Left ventricle myocardium inferior (tissue), 1 donor: Measurements from ENCODE around the gene SLC9A1. TPM values are rescaled to one million over a fixed set of nuclear protein-coding genes. Genes with fewer than 3 reads are reported as not detected.

Experiments used
- DNase-seq: peaks from one replicate; pipeline ENCODE4 v3.0.0-alpha.2; 2020
- H3K27ac ChIP-seq: fragments of 200-600 bp; replicated peaks from 2 replicates; pipeline ENCODE4 v1.8.0; 2021
- H3K27me3 ChIP-seq: fragments of 200-600 bp; 2 replicates; pipeline ENCODE4 v1.8.0; 2021; ENCODE audit warnings: low read depth
- H3K36me3 ChIP-seq: fragments of 200-600 bp; 2 replicates; pipeline ENCODE4 v1.8.0; 2021
- H3K4me1 ChIP-seq: fragments of 200-600 bp; 2 replicates; pipeline ENCODE4 v1.8.0; 2021
- H3K4me3 ChIP-seq: fragments of 200-600 bp; 2 replicates; pipeline ENCODE4 v1.8.0; 2021; ENCODE audit warnings: mild to moderate bottlenecking, moderate library complexity
- H3K9me3 ChIP-seq: fragments of 200-600 bp; replicated peaks from 2 replicates; pipeline ENCODE4 v1.8.0; 2021
- intact Hi-C: fragments of 100-400 bp; cut with micrococcal nuclease; formaldehyde crosslinking; loops from one replicate; pipeline ENCODE4 v1.11.0; 2022
- total RNA-seq: library from RNA; stranded (reverse); fragmentation: NEBNext Ultra II Directional; extraction: Animal tissue kit (Norgen Biotek cat#: 25700); gene quantifications from one replicate; pipeline ENCODE4 v1.2.1, GENCODE V29; 2021
- TF ChIP-seq, protein P1 (sequence below): fragments of 200-600 bp; IDR thresholded peaks from 2 replicates; pipeline ENCODE4 v1.8.0; 2021; ENCODE audit warnings: antibody characterized with exemption, mild to moderate bottlenecking, borderline replicate concordance
- donor health status: DM: no; HTN: yes; CAD: no; lungs with severe emphysema.

The SLC9A1 gene
- total RNA-seq, 1 donor from 2014 or later = 19.5 TPM

GRCh38 chr1:27105018-27105417 lies 49.9 kb downstream of the SLC9A1 start:
- TF ChIP-seq, protein P1, sequence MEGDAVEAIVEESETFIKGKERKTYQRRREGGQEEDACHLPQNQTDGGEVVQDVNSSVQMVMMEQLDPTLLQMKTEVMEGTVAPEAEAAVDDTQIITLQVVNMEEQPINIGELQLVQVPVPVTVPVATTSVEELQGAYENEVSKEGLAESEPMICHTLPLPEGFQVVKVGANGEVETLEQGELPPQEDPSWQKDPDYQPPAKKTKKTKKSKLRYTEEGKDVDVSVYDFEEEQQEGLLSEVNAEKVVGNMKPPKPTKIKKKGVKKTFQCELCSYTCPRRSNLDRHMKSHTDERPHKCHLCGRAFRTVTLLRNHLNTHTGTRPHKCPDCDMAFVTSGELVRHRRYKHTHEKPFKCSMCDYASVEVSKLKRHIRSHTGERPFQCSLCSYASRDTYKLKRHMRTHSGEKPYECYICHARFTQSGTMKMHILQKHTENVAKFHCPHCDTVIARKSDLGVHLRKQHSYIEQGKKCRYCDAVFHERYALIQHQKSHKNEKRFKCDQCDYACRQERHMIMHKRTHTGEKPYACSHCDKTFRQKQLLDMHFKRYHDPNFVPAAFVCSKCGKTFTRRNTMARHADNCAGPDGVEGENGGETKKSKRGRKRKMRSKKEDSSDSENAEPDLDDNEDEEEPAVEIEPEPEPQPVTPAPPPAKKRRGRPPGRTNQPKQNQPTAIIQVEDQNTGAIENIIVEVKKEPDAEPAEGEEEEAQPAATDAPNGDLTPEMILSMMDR = no peak
- H3K4me1 ChIP-seq = peaks cover 10% of the 10 kb centered on the region
- H3K36me3 ChIP-seq = peaks cover 30% of the 10 kb centered on the region
- no peak overlapping the region for H3K4me3 ChIP-seq
- intact Hi-C loops = loop anchor here (10.0 kb wide), 1 partner anchor 90 kb away; no protein-coding TSS in a partner anchor
- H3K9me3 ChIP-seq = no peaks in the 10 kb centered on the region
- no peaks in the 10 kb centered on the region for H3K27me3 ChIP-seq
- H3K27ac ChIP-seq = no peak overlapping the region
- no peak for DNase-seq

DNA sequence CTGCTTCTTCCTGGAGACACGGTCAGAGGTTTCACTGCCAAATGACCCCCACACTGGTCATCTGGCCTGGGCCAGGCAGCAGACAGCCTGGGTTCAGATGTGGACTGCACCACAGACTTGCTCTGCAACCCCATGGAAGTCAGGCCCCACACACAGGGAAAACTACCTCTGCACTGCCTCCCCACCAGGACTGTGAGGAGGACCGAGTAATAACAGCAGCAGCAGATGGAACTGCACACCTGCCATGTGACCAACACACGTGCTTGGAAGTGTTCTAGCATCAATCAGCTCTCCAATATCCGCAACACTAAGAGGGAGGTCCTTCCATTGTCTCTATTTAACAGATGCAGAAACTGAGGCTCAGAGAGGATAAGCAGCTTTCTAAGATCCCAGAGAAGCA lies 51.4 kb downstream of the SLC9A1 start:
- H3K9me3 ChIP-seq = no peaks in the 10 kb centered on the region
- H3K4me1 ChIP-seq = peaks cover 25% of the 10 kb centered on the region
- H3K4me3 ChIP-seq = no peak overlapping the region
- H3K27me3 ChIP-seq = no peaks in the 10 kb centered on the region
- intact Hi-C loops = loop anchor here (5.0 to 10.0 kb wide), 2 partner anchors 91 to 179 kb away; no protein-coding TSS in a partner anchor
- TF ChIP-seq, protein P1 = no peak
- no peak for DNase-seq
- H3K27ac ChIP-seq = no peak overlapping the region
- H3K36me3 ChIP-seq = peaks cover 19% of the 10 kb centered on the region

DNA sequence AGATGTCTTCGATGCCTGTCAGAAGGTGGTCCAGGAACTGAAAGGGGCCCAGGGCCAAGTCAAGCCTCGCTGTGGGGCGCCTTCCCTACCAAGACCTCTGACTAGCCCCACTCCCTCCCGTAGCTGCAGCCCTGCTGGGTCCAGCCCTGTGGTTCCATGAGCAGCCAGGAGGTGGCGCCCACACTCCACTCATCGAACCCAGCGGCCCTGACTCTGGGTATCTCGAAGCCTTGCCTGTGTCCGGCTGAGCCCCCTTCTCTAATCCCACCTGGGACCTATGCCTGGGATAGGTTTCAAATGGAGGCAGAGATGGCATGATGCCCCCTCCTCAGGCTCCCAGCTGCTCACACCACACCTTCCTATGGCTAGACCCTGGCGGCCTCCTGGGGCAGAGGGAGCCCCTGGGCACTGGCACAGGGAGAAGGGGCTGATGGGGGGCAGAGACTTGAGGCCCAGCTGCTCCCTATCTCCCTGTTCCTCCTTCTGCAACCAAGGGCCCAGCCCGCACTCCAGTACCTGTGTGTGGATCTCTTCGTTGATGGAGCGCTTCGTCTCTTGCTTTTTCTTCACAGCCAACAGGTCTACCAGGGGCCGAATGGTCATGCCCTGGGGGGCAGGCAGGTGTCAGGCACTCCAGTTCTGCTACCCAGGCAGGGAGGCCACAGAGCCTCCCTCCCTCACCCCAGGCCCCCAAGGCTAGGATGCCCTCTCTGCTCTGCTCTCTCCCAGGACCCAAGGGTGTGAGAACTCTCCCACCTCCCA lies 52.0 kb downstream of the SLC9A1 start:
- peak; percentile 79 for DNase-seq
- H3K36me3 ChIP-seq = peaks cover 19% of the 10 kb centered on the region
- intact Hi-C loops = loop anchor here (5.0 to 10.0 kb wide), 2 partner anchors 92 to 179 kb away; no protein-coding TSS in a partner anchor

DNA sequence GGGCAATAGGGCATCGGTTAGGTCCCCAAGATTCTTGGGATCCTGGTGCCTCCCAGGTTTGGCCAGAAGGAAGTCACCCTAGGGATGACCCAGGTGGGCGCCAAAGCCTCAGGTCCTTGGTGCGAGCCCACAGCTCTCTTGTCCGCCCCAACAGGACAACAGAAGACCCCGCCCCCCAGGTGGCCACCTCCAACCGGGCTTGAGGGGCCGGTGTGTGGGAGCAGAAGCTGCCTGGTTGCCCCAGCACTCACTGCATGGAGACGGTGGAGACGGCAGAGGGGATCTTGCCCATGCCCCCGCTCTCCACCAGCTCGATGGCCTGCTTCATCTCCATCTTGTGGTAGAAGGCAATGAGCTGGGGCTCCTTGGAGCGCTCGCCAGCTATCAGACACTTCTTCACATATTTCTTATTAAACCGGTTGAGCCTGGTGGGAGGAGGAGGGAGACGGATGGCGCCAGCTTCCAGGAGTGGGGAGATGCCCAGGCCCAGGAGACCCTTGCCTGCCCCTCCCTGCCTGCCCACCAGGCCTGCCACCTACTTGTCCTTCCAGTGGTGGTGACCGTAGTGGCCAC lies 52.7 kb downstream of the SLC9A1 start:
- Histone ChIP-seq H3K27me3 (no peaks in the 10 kb centered on the region), H3K9me3 (no peaks in the 10 kb centered on the region), H3K4me3 (no peak overlapping the region), H3K27ac (no peak overlapping the region), H3K36me3 (peaks cover 19% of the 10 kb centered on the region), H3K4me1 (peaks cover 38% of the 10 kb centered on the region)
- intact Hi-C loops = loop anchor here (5.0 to 10.0 kb wide), 2 partner anchors 93 to 180 kb away; no protein-coding TSS in a partner anchor
- TF ChIP-seq, protein P1 = no peak
- no peak for DNase-seq

More for the DNA sequence above, 52.0 kb downstream of the SLC9A1 start:
- Histone ChIP-seq H3K4me3 (no peak overlapping the region), H3K27ac (no peak overlapping the region), H3K4me1 (peaks cover 31% of the 10 kb centered on the region), H3K27me3 (no peaks in the 10 kb centered on the region), H3K9me3 (no peaks in the 10 kb centered on the region)
- TF ChIP-seq, protein P1 = peak; percentile 99

DNA sequence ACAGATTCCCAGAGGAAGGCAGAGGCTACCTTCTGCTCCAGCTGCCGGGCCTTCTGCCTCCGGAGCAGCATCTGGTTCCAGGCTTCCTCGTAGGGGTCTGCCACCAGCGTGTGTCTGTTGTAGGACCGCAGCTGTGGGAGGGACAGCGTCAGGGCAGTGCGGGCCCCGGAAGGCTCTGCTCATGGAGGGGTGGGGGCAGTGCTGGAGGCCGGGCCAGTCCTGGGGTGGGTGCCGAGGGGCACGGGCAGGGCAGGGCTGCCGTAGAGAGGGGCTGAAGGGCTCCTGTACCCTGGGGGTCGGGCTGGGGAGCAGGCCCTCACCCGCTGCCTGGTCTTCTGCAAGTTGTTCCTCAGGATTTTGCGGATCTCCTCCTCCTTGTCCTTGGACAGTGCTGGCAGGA lies 53.2 kb downstream of the SLC9A1 start:
- H3K36me3 ChIP-seq = peaks cover 19% of the 10 kb centered on the region
- TF ChIP-seq, protein P1 = no peak
- intact Hi-C loops = loop anchor here (5.0 to 10.0 kb wide), 2 partner anchors 93 to 181 kb away; no protein-coding TSS in a partner anchor
- DNase-seq = no peak
- H3K4me1 ChIP-seq = peaks cover 39% of the 10 kb centered on the region
- H3K27me3 ChIP-seq = no peaks in the 10 kb centered on the region
- peak overlapping the region; percentile 95 for H3K27ac ChIP-seq
- no peaks in the 10 kb centered on the region for H3K9me3 ChIP-seq
- H3K4me3 ChIP-seq = no peak overlapping the region
